Calu3 (cell line): ENCODE results near the gene POU2F2. TPM values are rescaled to one million over a fixed set of nuclear protein-coding genes. Genes with fewer than 3 reads are reported as not detected.

Experiments
- BruUV-seq: library from RNA; stranded (reverse); fragments of 400-500 nt; replicated peaks from 2 replicates; lab custom pipeline; 2021; lab: Mats Ljungman, UMichigan
- CTCF ChIA-PET: fragments of 300-600 bp; sonication (Branson Sonifier 250); formaldehyde crosslinking; loops from one replicate; lab custom pipeline; 2022; ENCODE audit warnings: antibody characterized with exemption; lab: Charles Lee
- DNase-seq: peaks from one replicate; pipeline ENCODE4 v3.0.0; 2022
- H3K27ac Mint-ChIP-seq: one replicate; pipeline ENCODE4 v1.8.0; 2022; ENCODE audit warnings: mixed read lengths; ENCODE audit not compliant: unreplicated experiment
- H3K27me3 Mint-ChIP-seq: one replicate; pipeline ENCODE4 v1.8.0; 2022; ENCODE audit warnings: mixed read lengths; ENCODE audit not compliant: unreplicated experiment
- H3K36me3 Mint-ChIP-seq: one replicate; pipeline ENCODE4 v1.8.0; 2022; ENCODE audit warnings: mild to moderate bottlenecking, moderate library complexity, mixed read lengths; ENCODE audit not compliant: insufficient read depth, unreplicated experiment
- H3K4me1 Mint-ChIP-seq: one replicate; pipeline ENCODE4 v1.8.0; 2022; ENCODE audit warnings: mild to moderate bottlenecking, low read depth, mixed read lengths; ENCODE audit not compliant: unreplicated experiment
- H3K4me3 Mint-ChIP-seq: one replicate; pipeline ENCODE4 v1.8.0; 2022; ENCODE audit warnings: mild to moderate bottlenecking, low read depth, moderate library complexity, mixed read lengths; ENCODE audit not compliant: unreplicated experiment
- H3K9me3 Mint-ChIP-seq: one replicate; pipeline ENCODE4 v1.8.0; 2022; ENCODE audit warnings: low read depth, mixed read lengths; ENCODE audit not compliant: unreplicated experiment
- CTCF ChIP-seq: fragments of 200-600 bp; IDR thresholded peaks from one replicate; pipeline ENCODE4 v1.8.0; 2022; ENCODE audit warnings: antibody characterized with exemption; ENCODE audit not compliant: unreplicated experiment
- intact Hi-C: fragments of 100-400 bp; cut with micrococcal nuclease; formaldehyde crosslinking; loops from one replicate; pipeline ENCODE4 v1.10.0; 2022; ENCODE audit not compliant: unreplicated experiment
- total RNA-seq: library from RNA; stranded (reverse); gene quantifications from 2 replicates; pipeline ENCODE4 v1.2.3, GENCODE V29; 2022

Gene POU2F2
- total RNA-seq, 1 experiment from 2014 or later, result 4.6 TPM

GRCh38 chr19:42059196-42059595 lies 73.0 kb downstream of the POU2F2 start:
- CTCF ChIA-PET, result interaction anchor here (0.7 kb wide), 1 partner anchor 86 kb away, joined by 3 read pairs; no protein-coding TSS in a partner anchor
- no peaks in the 10 kb centered on the region for H3K9me3 Mint-ChIP-seq
- peaks cover 49% of the 10 kb centered on the region for H3K27me3 Mint-ChIP-seq
- H3K4me1 Mint-ChIP-seq, result no peaks in the 10 kb centered on the region
- DNase-seq, result no peak
- no peak overlapping the region for H3K27ac Mint-ChIP-seq
- no peak overlapping the region for H3K4me3 Mint-ChIP-seq
- BruUV-seq, result no TSS peak
- intact Hi-C loops, result no loop called here
- no peak for TF ChIP-seq CTCF
- no peaks in the 10 kb centered on the region for H3K36me3 Mint-ChIP-seq

GRCh38 chr19:42057846-42058245 lies 74.4 kb downstream of the POU2F2 start:
- DNase-seq, result no peak
- H3K9me3 Mint-ChIP-seq, result no peaks in the 10 kb centered on the region
- no peak for TF ChIP-seq CTCF
- H3K4me3 Mint-ChIP-seq, result no peak overlapping the region
- no peaks in the 10 kb centered on the region for H3K4me1 Mint-ChIP-seq
- BruUV-seq, result no TSS peak
- H3K27ac Mint-ChIP-seq, result no peak overlapping the region
- CTCF ChIA-PET, result interaction anchor here (0.6 to 0.8 kb wide), 3 partner anchors 9 to 467 kb away, joined by 3 to 7 read pairs (median 3); no protein-coding TSS in a partner anchor
- peaks cover 48% of the 10 kb centered on the region for H3K27me3 Mint-ChIP-seq
- no peaks in the 10 kb centered on the region for H3K36me3 Mint-ChIP-seq
- intact Hi-C loops, result no loop called here

- CTCF ChIA-PET, result no interaction called here
These were observed 78.0 kb downstream of the POU2F2 start for GRCh38 chr19:42054205-42054604.

GRCh38 chr19:42053037-42053935 lies 79.0 kb downstream of the POU2F2 start:
- intact Hi-C loops, result no loop called here
- Mint-ChIP-seq H3K36me3 (no peaks in the 10 kb centered on the region), H3K27ac (no peak overlapping the region), H3K27me3 (peaks cover 31% of the 10 kb centered on the region), H3K9me3 (no peaks in the 10 kb centered on the region), H3K4me1 (peaks cover 24% of the 10 kb centered on the region), H3K4me3 (no peak overlapping the region)
- BruUV-seq, result no TSS peak
- no peak for TF ChIP-seq CTCF
- no peak for DNase-seq
- CTCF ChIA-PET, result interaction anchor here (2.1 kb wide), 1 partner anchor 18 kb away, joined by 10 read pairs; no protein-coding TSS in a partner anchor

More at GRCh38 chr19:42054205-42054604, 78.0 kb downstream of the POU2F2 start:
- H3K4me3 Mint-ChIP-seq, result no peak overlapping the region
- H3K9me3 Mint-ChIP-seq, result no peaks in the 10 kb centered on the region
- intact Hi-C loops, result no loop called here
- peaks cover 19% of the 10 kb centered on the region for H3K4me1 Mint-ChIP-seq
- H3K36me3 Mint-ChIP-seq, result no peaks in the 10 kb centered on the region
- BruUV-seq, result no TSS peak
- TF ChIP-seq CTCF, result no peak
- no peak overlapping the region for H3K27ac Mint-ChIP-seq
- DNase-seq, result no peak
- peaks cover 32% of the 10 kb centered on the region for H3K27me3 Mint-ChIP-seq
